Muscle of leg (tissue), 11 donors: Measurements from ENCODE around the gene MKRN1. TPM values are rescaled to one million over a fixed set of nuclear protein-coding genes. Genes with fewer than 3 reads are reported as not detected.

ENCODE experiments used
- DNase-seq: peaks from one replicate; pipeline ENCODE4 v3.0.0; 2013
- H3K27ac ChIP-seq: one replicate; pipeline ENCODE4 v1.5.1; 2013; ENCODE audit warnings: mild to moderate bottlenecking, low read length, control low read depth
- H3K27me3 ChIP-seq: one replicate; pipeline ENCODE4 v1.6.1; 2013; ENCODE audit warnings: low read length; ENCODE audit not compliant: control insufficient read depth, insufficient read depth
- H3K36me3 ChIP-seq: one replicate; pipeline ENCODE4 v1.6.1; 2013; ENCODE audit warnings: low read length; ENCODE audit not compliant: control insufficient read depth, insufficient read depth
- H3K4me1 ChIP-seq: one replicate; pipeline ENCODE4 v1.6.1; 2013; ENCODE audit warnings: low read length; ENCODE audit not compliant: control insufficient read depth, insufficient read depth
- H3K4me3 ChIP-seq: one replicate; pipeline ENCODE4 v1.5.1; 2013; ENCODE audit warnings: low read length, control low read depth
- H3K9me3 ChIP-seq: replicated peaks from 2 replicates; pipeline ENCODE4 v1.6.1; 2013; ENCODE audit warnings: low read depth, low read length; ENCODE audit not compliant: control insufficient read depth
- WGBS: methylation state at CpG from one replicate; pipeline ENCODE4 v1.1.5; 2013; ENCODE audit warnings: missing lambda C conversion rate; ENCODE audit not compliant: insufficient coverage; 5-methylcytosine and 5-hydroxymethylcytosine counted together
- polyA plus RNA-seq, 8 donors: library from polyadenylated mRNA; unstranded; fragments of 120-200 nt; gene quantifications; one replicate each; pipeline versions ENCODE4 v1.2.1 to v1.2.3, GENCODE V29; 2013; ENCODE audit warnings: inconsistent platforms in 1 of 8, low replicate concordance in 1 of 8; ENCODE audit not compliant: insufficient read length in 8 of 8, insufficient read depth in 1 of 8
- total RNA-seq: library from RNA; stranded (reverse); fragments of 120-200 nt; gene quantifications from one replicate; pipeline ENCODE4 v1.2.4, GENCODE V29; 2013

The MKRN1 gene
- total and polyA plus RNA-seq, 9 donors: 69.1 to 87.3 (median 78.3) TPM

DNA sequence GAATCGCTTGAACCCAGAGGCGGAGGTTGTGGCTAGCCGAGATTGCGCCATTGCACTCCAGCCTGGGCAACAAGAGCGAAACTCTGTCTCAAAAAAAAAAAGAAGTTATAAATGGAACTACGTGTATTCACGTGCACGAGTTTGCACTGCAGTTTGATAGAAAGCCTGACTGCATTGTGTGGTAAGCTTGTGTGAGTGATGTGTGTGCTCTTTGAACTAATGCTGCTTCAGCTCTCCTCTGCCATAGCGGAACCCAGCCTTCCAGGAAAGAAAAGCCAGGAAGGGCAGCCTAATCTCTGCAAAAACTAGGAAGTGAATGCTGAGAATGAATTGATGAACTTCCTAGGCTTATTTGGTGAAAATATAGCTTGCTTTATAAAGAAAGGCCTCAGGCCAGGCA, 15.6 kb upstream of the MKRN1 start:
- no peak overlapping the region for H3K27ac ChIP-seq
- H3K36me3 ChIP-seq: no peaks in the 10 kb centered on the region
- no peak overlapping the region for H3K4me3 ChIP-seq
- H3K27me3 ChIP-seq: no peaks in the 10 kb centered on the region
- WGBS: 84% methylated on average over 9 of the region's 9 CpGs
- no peaks in the 10 kb centered on the region for H3K9me3 ChIP-seq
- H3K4me1 ChIP-seq: no peaks in the 10 kb centered on the region
- peak; percentile 61 for DNase-seq

GRCh38 chr7:140489026-140489359, 9.7 kb upstream of the MKRN1 start:
- H3K9me3 ChIP-seq: no peaks in the 10 kb centered on the region
- H3K27ac ChIP-seq: no peak overlapping the region
- no CpG with 5 or more reads among the region's 2 CpGs for WGBS

DNA sequence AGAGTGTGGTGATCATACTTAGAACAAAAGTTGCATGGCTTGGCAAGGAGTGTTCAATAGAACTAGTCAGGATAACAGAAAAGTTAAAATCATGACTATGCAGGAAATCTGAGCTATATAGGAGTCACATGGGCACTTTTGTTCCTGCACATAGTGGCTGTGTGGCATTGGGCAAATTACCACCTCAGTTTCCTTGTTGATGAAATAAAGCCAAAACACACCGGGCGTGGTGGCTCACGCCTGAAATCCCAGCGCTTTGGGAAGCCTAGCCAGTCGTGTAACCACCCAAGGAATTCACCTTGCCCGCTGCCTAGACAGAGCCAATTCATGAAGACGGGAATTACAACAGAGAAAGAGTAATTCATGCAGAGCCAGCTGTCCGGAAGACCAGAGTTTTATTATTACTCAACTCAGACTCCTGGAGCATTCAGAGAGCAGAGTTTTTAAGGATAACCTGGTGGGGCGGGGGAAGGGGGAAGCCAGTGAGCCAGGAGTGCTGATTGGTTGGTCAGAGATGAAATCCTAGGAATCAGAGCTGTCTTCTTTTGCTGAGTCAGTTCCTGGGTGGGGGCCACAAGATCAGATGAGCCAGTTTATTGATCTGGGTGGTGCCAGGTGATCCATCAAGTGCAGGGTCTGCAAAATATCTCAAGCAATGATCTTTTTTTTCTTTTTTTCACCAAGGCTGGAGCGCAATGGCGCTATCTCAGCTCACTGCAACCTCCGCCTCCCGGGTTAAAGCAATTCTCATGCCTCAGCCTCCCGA, 6.4 kb upstream of the MKRN1 start:
- Histone ChIP-seq H3K36me3 (no peaks in the 10 kb centered on the region), H3K27me3 (no peaks in the 10 kb centered on the region), H3K9me3 (no peaks in the 10 kb centered on the region), H3K27ac (no peak overlapping the region), H3K4me3 (no peak overlapping the region), H3K4me1 (no peaks in the 10 kb centered on the region)
- no peak for DNase-seq
- WGBS: 71% methylated on average over 13 of the region's 14 CpGs

More at GRCh38 chr7:140489026-140489359, 9.7 kb upstream of the MKRN1 start:
- Histone ChIP-seq H3K4me1 (no peaks in the 10 kb centered on the region), H3K27me3 (no peaks in the 10 kb centered on the region), H3K4me3 (no peak overlapping the region), H3K36me3 (no peaks in the 10 kb centered on the region)
- peak; percentile 25 for DNase-seq

- Histone ChIP-seq H3K36me3 (no peaks in the 10 kb centered on the region), H3K27ac (no peak overlapping the region), H3K27me3 (no peaks in the 10 kb centered on the region), H3K4me3 (no peak overlapping the region), H3K9me3 (no peaks in the 10 kb centered on the region), H3K4me1 (no peaks in the 10 kb centered on the region)
- 81% methylated on average over 2 of the region's 5 CpGs for WGBS
- DNase-seq: no peak
Measured at GRCh38 chr7:140484951-140485499, 5.7 kb upstream of the MKRN1 start.

DNA sequence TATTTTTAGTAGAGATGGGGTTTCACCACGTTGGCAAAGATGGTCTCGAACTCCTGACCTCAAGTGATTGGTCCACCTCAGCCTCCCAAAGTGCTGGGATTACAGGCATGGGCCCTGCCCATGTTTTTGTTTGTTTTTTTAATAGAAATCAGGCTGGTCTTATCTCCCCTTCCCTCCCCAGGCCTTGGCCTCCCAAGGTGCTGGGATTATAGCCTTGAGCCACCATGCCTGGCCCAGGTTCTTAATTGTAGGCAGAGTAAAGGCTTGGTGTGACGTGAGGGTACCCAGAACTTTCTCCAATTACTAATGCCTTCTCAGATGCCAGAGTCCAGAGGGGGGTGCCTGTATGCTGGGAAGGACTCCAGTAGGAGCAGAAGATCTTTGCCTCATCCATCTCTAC, 5.2 kb upstream of the MKRN1 start:
- H3K9me3 ChIP-seq: no peaks in the 10 kb centered on the region
- H3K27ac ChIP-seq: no peak overlapping the region
- H3K4me1 ChIP-seq: peaks cover 3% of the 10 kb centered on the region
- no peak overlapping the region for H3K4me3 ChIP-seq
- DNase-seq: no peak
- H3K36me3 ChIP-seq: no peaks in the 10 kb centered on the region
- no CpG with 5 or more reads among the region's 3 CpGs for WGBS
- H3K27me3 ChIP-seq: no peaks in the 10 kb centered on the region

DNA sequence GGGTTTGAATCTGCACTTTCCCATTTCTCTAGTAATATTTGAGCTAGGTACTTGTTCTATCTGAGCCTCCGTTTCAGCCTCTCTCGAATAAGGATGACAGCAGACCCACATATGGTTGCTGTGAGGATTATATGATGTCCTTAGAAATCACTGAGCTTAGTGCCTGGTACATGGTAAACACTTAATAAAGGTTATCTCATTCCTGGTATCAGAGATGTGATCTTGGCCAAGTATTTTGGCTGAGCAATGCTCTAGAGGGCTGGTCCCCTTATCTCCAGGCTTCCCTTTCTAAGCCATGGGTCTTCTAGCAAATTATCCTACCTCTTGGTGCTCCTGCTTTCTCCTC, 407 bp upstream of the MKRN1 start:
- no peaks in the 10 kb centered on the region for H3K9me3 ChIP-seq
- peak overlapping the region; percentile 77 for H3K27ac ChIP-seq
- H3K4me1 ChIP-seq: peaks cover 6% of the 10 kb centered on the region
- H3K27me3 ChIP-seq: no peaks in the 10 kb centered on the region
- peak overlapping the region; percentile 88 for H3K4me3 ChIP-seq
- no peaks in the 10 kb centered on the region for H3K36me3 ChIP-seq
- DNase-seq: no peak
- no CpG with 5 or more reads among the region's 2 CpGs for WGBS

DNA sequence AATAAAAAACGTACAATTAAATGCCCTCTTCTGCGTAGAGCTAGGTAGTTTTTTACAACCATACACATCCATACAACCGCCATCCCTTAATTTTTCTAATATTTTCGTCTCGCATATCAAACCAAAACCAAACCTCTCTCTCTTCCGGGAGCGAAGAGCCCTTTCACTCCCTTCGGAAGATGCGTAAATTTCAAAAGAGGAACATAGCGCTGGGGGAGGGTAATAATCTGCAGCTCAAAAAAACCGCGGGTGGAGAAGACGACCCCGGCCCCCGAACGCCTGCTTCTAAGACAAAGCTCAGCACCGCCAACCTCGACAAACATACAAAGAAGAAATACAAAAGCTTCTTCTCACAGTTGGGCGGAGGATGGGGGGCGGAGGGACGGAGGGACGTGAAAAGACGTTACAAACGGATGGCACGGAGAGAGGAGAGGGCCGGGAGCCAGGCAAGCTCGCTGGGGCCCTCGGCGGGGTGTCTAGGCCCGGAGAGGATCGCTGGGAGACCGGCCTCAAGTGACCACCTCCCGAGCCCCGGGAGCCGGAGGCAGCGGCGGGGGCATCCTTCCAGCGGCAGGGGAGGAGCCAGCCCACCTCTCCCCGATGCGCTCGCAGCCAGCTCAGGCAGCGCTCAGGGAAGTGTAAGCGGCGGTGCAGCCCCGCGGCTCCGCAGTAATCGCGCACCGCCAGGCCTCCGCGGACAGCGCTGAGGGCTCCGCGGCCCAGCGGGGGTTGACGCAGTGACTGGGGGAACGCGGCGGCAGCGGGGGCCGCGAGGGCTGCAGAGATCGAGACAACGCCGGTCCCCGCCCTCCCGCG, 851 bp downstream of the MKRN1 start:
- no peaks in the 10 kb centered on the region for H3K9me3 ChIP-seq
- H3K27me3 ChIP-seq: no peaks in the 10 kb centered on the region
- peak; percentile 55 for DNase-seq
- peak overlapping the region; percentile 77 for H3K27ac ChIP-seq
- peaks cover 6% of the 10 kb centered on the region for H3K4me1 ChIP-seq
- WGBS: under 1% methylated on average over 49 of the region's 69 CpGs
- H3K36me3 ChIP-seq: no peaks in the 10 kb centered on the region
- peak overlapping the region; percentile 88 for H3K4me3 ChIP-seq

- DNase-seq: no peak
Measured at GRCh38 chr7:140476698-140477261, 2.5 kb downstream of the MKRN1 start.

DNA sequence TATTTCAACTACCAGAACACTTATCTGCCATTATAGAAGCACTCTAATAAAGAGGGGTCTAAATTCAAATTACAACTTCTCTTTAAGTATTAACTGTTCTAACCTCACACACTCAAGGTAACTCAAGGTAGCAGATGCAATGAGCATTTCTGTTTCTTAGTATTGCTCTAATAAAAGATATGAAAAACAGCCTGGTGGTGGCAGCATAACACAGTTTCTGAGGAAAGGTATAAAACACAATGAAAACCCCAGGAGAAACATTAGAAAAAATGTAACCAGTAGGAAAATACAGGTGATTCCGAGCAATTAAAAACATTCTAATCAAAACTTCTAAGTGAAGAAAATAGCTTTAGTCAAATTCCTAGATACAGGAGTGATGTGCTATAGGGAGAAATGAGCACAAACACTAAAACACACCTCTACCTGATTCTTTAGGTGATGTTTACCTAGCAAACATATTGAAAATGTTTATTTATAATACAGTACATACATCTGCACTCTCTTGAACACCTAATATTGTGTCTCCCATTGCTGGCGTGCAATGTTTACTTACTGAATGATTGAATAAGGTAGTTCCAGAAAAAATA, 3.5 kb downstream of the MKRN1 start:
- H3K9me3 ChIP-seq: no peaks in the 10 kb centered on the region
- no peaks in the 10 kb centered on the region for H3K27me3 ChIP-seq
- DNase-seq: peak; percentile 51
- peaks cover 5% of the 10 kb centered on the region for H3K36me3 ChIP-seq
- WGBS: no CpG with 5 or more reads among the region's 2 CpGs
- H3K4me3 ChIP-seq: no peak overlapping the region
- no peak overlapping the region for H3K27ac ChIP-seq
- peaks cover 6% of the 10 kb centered on the region for H3K4me1 ChIP-seq

More at GRCh38 chr7:140476698-140477261, 2.5 kb downstream of the MKRN1 start:
- Histone ChIP-seq H3K9me3 (no peaks in the 10 kb centered on the region), H3K36me3 (no peaks in the 10 kb centered on the region), H3K27me3 (no peaks in the 10 kb centered on the region), H3K4me3 (no peak overlapping the region), H3K27ac (no peak overlapping the region), H3K4me1 (peaks cover 6% of the 10 kb centered on the region)
- WGBS: 85% methylated on average over 5 of the region's 11 CpGs

- Histone ChIP-seq H3K27me3 (no peaks in the 10 kb centered on the region), H3K4me1 (no peaks in the 10 kb centered on the region), H3K4me3 (no peak overlapping the region), H3K9me3 (no peaks in the 10 kb centered on the region), H3K27ac (no peak overlapping the region), H3K36me3 (peaks cover 37% of the 10 kb centered on the region)
- DNase-seq: no peak
- no CpG with 5 or more reads among the region's 2 CpGs for WGBS
Measured at GRCh38 chr7:140463111-140463510, 16.2 kb downstream of the MKRN1 start.
